ENCODE measurements around the gene WWTR1.
A peak's percentile ranks its signal among the peaks of the same experiment; 100 is the strongest.

WWTR1 gene

GRCh38 chr3:149593418-149594160, 64.2 kb downstream of the WWTR1 start:
- no peak for DNase-seq (ENCODE audit: low spot score)

GRCh38 chr3:149592758-149593240, 65.0 kb downstream of the WWTR1 start:
- no peak for DNase-seq (ENCODE audit: low spot score)

- no peak for DNase-seq (ENCODE audit: low spot score)
These were observed 67.0 kb downstream of the WWTR1 start for GRCh38 chr3:149590691-149591441.

- no peak for DNase-seq (ENCODE audit: low spot score)
These were observed 68.5 kb downstream of the WWTR1 start for GRCh38 chr3:149589332-149589731.

- DNase-seq (ENCODE audit: low spot score): no peak
These were observed 68.9 kb downstream of the WWTR1 start for GRCh38 chr3:149588909-149589308.

- DNase-seq (ENCODE audit: low spot score): no peak
These were observed 70.4 kb downstream of the WWTR1 start for GRCh38 chr3:149587383-149587782.

GRCh38 chr3:149586871-149587270, 71.0 kb downstream of the WWTR1 start:
- DNase-seq (ENCODE audit: low spot score): no peak

- no peak for DNase-seq (ENCODE audit: low spot score)
These were observed 72.5 kb downstream of the WWTR1 start for GRCh38 chr3:149585401-149585726.

- DNase-seq (ENCODE audit: low spot score): no peak
These were observed 73.7 kb downstream of the WWTR1 start for GRCh38 chr3:149583921-149584635.

GRCh38 chr3:149582395-149582794, 75.4 kb downstream of the WWTR1 start:
- DNase-seq (ENCODE audit: low spot score): no peak

- peak; percentile 25 for DNase-seq (ENCODE audit: low spot score)
These were observed 76.0 kb downstream of the WWTR1 start for GRCh38 chr3:149581681-149582370.

- DNase-seq (ENCODE audit: low spot score): no peak
These were observed 76.6 kb downstream of the WWTR1 start for GRCh38 chr3:149581248-149581647.

GRCh38 chr3:149579838-149580542, 77.8 kb downstream of the WWTR1 start:
- no peak for DNase-seq (ENCODE audit: low spot score)

- no peak for DNase-seq (ENCODE audit: low spot score)
These were observed 78.7 kb downstream of the WWTR1 start for GRCh38 chr3:149579161-149579560.

- DNase-seq (ENCODE audit: low spot score): no peak
These were observed 80.0 kb downstream of the WWTR1 start for GRCh38 chr3:149577801-149578200.

GRCh38 chr3:149575961-149576564, 81.8 kb downstream of the WWTR1 start:
- DNase-seq (ENCODE audit: low spot score): peak; percentile 29

GRCh38 chr3:149575213-149575960, 82.4 kb downstream of the WWTR1 start:
- DNase-seq (ENCODE audit: low spot score): no peak

- DNase-seq (ENCODE audit: low spot score): no peak
These were observed 84.9 kb downstream of the WWTR1 start for GRCh38 chr3:149572796-149573414.

- DNase-seq (ENCODE audit: low spot score): no peak
These were observed 86.4 kb downstream of the WWTR1 start for GRCh38 chr3:149571381-149571780.

- DNase-seq (ENCODE audit: low spot score): no peak
These were observed 87.8 kb downstream of the WWTR1 start for GRCh38 chr3:149570016-149570415.
